Measurements from ENCODE around the gene AHDC1. TPM values are rescaled to one million over a fixed set of nuclear protein-coding genes. Genes with fewer than 3 reads are reported as not detected.

Gene AHDC1
- total and polyA plus RNA-seq, 8 donors, result 5.8 to 95.0 (median 19.7) TPM

DNA sequence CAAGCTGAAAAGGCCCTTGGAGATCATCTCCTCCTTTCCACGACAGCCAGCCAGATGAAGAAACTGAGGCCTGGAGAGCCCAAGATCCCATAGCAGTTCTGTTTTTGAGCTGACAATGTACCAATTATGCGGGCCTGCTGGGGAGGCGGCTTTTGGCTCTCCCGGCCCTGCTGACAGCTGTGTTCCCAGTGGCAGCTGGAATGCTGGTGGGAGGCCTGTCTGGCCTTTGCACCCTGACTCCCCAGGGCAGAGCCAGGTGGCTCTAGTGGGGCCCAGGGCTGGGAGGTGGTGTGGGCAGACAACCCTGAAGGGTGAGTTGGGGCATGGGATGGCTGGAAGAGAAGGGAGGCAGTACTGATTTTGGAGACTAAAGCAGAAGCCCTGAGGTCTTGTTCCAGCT lies 83.3 kb downstream of the AHDC1 start:
- TF ChIP-seq EP300 (IDR thresholded peaks at IDR 0.05), result no peak
- no peak for TF ChIP-seq POLR2AphosphoS5 (IDR thresholded peaks at IDR 0.05)
- no peak for TF ChIP-seq POLR2A (IDR thresholded peaks at IDR 0.05)
- no peak for TF ChIP-seq CTCF (IDR thresholded peaks at IDR 0.05)
- H3K27ac ChIP-seq, result peak overlapping the region in 3 of 5 donors; percentile 0 to 93 (median 75)
- no peaks in the 10 kb centered on the region for H3K36me3 ChIP-seq
- no peak overlapping the region for H3K4me3 ChIP-seq
- no peaks in the 10 kb centered on the region for H3K27me3 ChIP-seq
- H3K9me3 ChIP-seq, result no peaks in the 10 kb centered on the region
- intact Hi-C loops (cut with DNase I; ENCODE audit: low total_unique reads), result no loop called here
- DNase-seq, result peak in 1 of 2 donors; percentile 51
- WGBS, 5 donors, result 53 to 84% (median 61%) methylated on average over 2 to 4 of the region's 4 CpGs
- peaks cover 55 to 87% (median 69%) of the 10 kb centered on the region in 4 donors for H3K4me1 ChIP-seq

- intact Hi-C loops (cut with DNase I; ENCODE audit: low total_unique reads), result no loop called here
- H3K27ac ChIP-seq, result peak overlapping the region in 4 of 5 donors; percentile 42 to 93 (median 59)
- H3K4me1 ChIP-seq, result peaks cover 46 to 77% (median 59%) of the 10 kb centered on the region in 4 donors
- H3K36me3 ChIP-seq, result no peaks in the 10 kb centered on the region
- no peaks in the 10 kb centered on the region for H3K9me3 ChIP-seq
- DNase-seq, result peak in 1 of 2 donors; percentile 81
- no peak for TF ChIP-seq CTCF (IDR thresholded peaks at IDR 0.05)
- no peak for TF ChIP-seq EP300 (IDR thresholded peaks at IDR 0.05)
- no peak for TF ChIP-seq POLR2AphosphoS5 (IDR thresholded peaks at IDR 0.05)
- TF ChIP-seq POLR2A (IDR thresholded peaks at IDR 0.05), result no peak
- 58 to 79% (median 77%) methylated on average over 11 to 24 of the region's 24 CpGs for WGBS, 5 donors
- H3K4me3 ChIP-seq, result no peak overlapping the region
- H3K27me3 ChIP-seq, result no peaks in the 10 kb centered on the region
These were observed 84.3 kb downstream of the AHDC1 start for GRCh38 chr1:27519331-27520258.

- H3K4me3 ChIP-seq, result no peak overlapping the region
- H3K27me3 ChIP-seq, result no peaks in the 10 kb centered on the region
These were observed 85.1 kb downstream of the AHDC1 start for GRCh38 chr1:27518808-27519207.

More at GRCh38 chr1:27518808-27519207, 85.1 kb downstream of the AHDC1 start:
- Histone ChIP-seq H3K9me3 (no peaks in the 10 kb centered on the region), H3K27ac (peak overlapping the region; percentile 32 to 93 (median 72)), H3K36me3 (no peaks in the 10 kb centered on the region), H3K4me1 (peaks cover 43 to 74% (median 54%) of the 10 kb centered on the region in 4 donors)
- DNase-seq, result no peak
- intact Hi-C loops (cut with DNase I; ENCODE audit: low total_unique reads), result no loop called here
- WGBS, 5 donors, result 73 to 88% (median 85%) methylated on average over 7 of the region's 7 CpGs
- no peak for TF ChIP-seq EP300 (IDR thresholded peaks at IDR 0.05)
- no peak for TF ChIP-seq POLR2AphosphoS5 (IDR thresholded peaks at IDR 0.05)
- TF ChIP-seq POLR2A (IDR thresholded peaks at IDR 0.05), result no peak
- no peak for TF ChIP-seq CTCF (IDR thresholded peaks at IDR 0.05)

All from stomach (tissue), 9 donors.